AG04449 (cell line): ENCODE measurements around the gene VASN.
"Not testable (repeated sequence)": the region's sequence is repeated elsewhere in the genome, so short reads cannot be mapped to it uniquely, and the experiment has no call there.

Experiments used
- CTCF ChIA-PET: fragments of 350-600 bp; formaldehyde crosslinking; extraction: SDS; loops from one replicate; lab custom pipeline; 2021; ENCODE audit warnings: antibody characterized with exemption; lab: Yijun Ruan, JAX
- POLR2A ChIA-PET: fragments of 400-600, 350-600 bp; formaldehyde crosslinking; extraction: SDS; loops from one replicate; lab custom pipeline; 2020; ENCODE audit warnings: antibody characterized with exemption, inconsistent platforms; lab: Yijun Ruan, JAX
- DNase-seq: peaks from one replicate; pipeline ENCODE4 v3.0.0-alpha.2; 2010; ENCODE audit warnings: low read depth, low spot score
- H3K4me3 ChIP-seq: 2 replicates; pipeline ENCODE4 v1.5.1; 2011; ENCODE audit warnings: low read depth, mild to moderate bottlenecking, control low read depth, low read length
- TF ChIP-seq, protein P1 (sequence below): IDR thresholded peaks from one replicate; pipeline ENCODE4 v1.5.1; 2011; ENCODE audit warnings: mild to moderate bottlenecking, moderate library complexity, low read length, control low read depth, inconsistent platforms; ENCODE audit not compliant: insufficient read depth; ENCODE audit errors: missing control alignments

Gene VASN

DNA sequence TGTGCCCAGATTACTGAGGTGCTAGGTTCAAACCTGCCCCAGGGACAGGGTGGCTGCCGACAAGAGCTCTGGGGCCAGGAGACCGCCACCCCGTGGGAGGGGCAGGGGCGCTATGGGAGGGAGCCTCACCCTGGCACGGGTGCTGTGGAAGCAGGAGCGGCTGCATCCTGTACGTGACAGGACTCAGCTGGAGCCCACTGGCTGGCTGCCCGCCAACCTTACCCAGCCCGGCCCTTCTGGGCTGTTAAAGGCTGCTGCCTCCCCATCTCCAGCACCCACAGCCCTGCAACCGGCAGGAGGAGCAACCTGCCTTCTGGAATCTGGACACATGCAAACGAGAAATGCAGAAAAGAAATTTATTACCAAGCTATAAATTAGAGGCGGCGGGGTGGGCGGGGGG lies 31.7 kb upstream of the VASN start:
- no peak for DNase-seq
- POLR2A ChIA-PET: interaction anchor here (1.4 kb wide), 1 partner anchor 12 kb away, joined by 3 read pairs; no protein-coding TSS in a partner anchor
- CTCF ChIA-PET: interaction anchor here (0.7 to 9.9 kb wide), 7 partner anchors 10 to 62 kb away, joined by 3 to 94 read pairs (median 4); no protein-coding TSS in a partner anchor
- TF ChIP-seq, protein P1, sequence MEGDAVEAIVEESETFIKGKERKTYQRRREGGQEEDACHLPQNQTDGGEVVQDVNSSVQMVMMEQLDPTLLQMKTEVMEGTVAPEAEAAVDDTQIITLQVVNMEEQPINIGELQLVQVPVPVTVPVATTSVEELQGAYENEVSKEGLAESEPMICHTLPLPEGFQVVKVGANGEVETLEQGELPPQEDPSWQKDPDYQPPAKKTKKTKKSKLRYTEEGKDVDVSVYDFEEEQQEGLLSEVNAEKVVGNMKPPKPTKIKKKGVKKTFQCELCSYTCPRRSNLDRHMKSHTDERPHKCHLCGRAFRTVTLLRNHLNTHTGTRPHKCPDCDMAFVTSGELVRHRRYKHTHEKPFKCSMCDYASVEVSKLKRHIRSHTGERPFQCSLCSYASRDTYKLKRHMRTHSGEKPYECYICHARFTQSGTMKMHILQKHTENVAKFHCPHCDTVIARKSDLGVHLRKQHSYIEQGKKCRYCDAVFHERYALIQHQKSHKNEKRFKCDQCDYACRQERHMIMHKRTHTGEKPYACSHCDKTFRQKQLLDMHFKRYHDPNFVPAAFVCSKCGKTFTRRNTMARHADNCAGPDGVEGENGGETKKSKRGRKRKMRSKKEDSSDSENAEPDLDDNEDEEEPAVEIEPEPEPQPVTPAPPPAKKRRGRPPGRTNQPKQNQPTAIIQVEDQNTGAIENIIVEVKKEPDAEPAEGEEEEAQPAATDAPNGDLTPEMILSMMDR: no peak
- H3K4me3 ChIP-seq: no peak overlapping the region

DNA sequence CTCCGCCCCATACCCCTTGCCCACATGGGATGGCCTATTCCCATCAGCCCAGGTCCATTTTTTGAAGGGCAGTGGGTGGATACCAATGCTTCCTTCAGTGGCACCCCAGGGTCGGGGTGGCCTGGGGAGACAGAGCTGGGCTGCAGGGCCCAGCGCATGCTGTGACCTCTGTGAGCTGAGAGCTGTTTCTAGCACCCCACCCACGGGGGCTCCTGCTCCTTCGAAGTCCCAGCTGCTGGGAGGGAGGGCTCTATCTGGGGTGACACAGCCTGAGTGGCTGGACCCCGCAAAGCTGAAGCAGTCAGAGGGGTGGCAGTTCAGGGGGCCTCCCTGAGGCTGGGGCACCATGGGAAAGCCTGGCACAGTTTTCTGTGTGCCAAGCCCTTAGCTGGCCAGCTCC lies 31.2 kb upstream of the VASN start:
- DNase-seq: no peak
- TF ChIP-seq, protein P1: no peak
- ChIA-PET CTCF (interaction anchor here (0.7 to 9.9 kb wide), 8 partner anchors 10 to 62 kb away, joined by 3 to 94 read pairs (median 5); partner anchors contain the start of gene PAM16), POLR2A (interaction anchor here (1.4 kb wide), 1 partner anchor 11 kb away, joined by 3 read pairs; no protein-coding TSS in a partner anchor)
- no peak overlapping the region for H3K4me3 ChIP-seq

DNA sequence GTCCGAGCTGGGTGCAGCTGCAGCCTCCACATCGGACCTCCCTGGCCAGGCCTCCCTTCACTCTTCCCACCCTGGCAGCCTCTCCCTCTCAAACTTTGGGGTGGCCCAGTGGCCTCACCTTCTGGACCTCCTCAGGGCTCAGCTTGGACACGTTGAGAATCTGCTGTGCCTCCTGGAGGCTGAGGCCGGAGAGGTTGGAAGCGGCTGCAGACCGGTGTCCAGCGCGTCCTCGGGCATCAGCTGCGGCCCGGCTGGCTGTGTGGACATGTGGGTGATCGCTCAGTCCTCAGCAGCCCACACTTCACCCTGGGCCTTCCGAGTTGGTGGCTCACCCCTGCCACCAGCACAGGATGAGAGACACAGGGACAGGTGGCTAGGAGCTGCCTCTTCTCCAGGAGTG lies 30.4 kb upstream of the VASN start:
- H3K4me3 ChIP-seq: no peak overlapping the region
- DNase-seq: no peak
- TF ChIP-seq, protein P1: no peak
- POLR2A ChIA-PET: interaction anchor here (1.2 to 1.4 kb wide), 2 partner anchors 10 to 69 kb away, joined by 3 read pairs; partner anchors contain the start of gene TFAP4
- CTCF ChIA-PET: interaction anchor here (0.9 to 9.9 kb wide), 5 partner anchors 10 to 141 kb away, joined by 3 to 94 read pairs (median 15); partner anchors contain the start of gene PAM16

DNA sequence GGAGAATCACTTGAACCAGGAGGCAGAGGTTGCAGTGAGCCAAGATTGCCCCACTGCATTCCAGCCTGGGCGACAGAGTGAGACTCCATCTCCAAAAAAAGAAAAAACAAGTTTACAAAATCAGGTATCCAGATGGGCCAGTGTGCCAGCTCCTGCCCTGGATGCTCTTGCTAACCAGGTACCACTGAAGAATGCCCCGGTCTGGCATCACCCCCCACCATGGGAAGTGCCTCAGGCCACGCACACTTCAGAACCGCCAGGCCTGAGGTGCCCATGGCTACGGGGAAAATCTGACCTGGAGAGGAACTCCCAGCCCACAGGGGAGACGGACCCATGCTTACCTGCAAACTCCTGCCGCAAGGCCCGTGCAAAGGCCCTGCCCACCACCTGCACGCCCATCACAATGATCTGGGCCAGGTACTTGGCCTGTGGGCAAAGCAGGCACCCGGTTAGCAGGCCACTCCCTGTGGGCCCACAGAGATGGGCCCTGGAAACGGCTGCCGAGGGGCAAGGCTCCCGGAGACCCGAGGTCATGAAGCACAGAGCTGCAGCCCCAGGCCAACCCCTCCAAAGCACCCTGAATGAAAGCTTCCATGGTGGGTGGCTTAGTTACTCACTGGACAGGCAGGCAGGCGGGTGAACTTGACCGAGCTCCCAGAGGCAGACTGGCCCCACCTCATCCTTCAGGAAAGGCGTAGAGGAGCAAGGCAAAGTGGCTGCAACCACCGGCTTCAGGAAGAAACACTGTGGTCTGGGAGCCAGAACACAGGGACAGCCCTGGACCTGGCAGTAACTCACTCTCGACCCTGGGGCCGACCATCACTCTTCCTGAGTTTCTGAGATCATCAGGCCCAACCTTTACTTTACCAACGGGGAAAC lies 28.5 kb upstream of the VASN start:
- H3K4me3 ChIP-seq: no peak overlapping the region
- no peak for DNase-seq
- TF ChIP-seq, protein P1: no peak
- ChIA-PET POLR2A (no interaction called here), CTCF (interaction anchor here (1.6 to 9.9 kb wide), 4 partner anchors 8 to 59 kb away, joined by 7 to 94 read pairs (median 52); partner anchors contain the start of gene PAM16)

DNA sequence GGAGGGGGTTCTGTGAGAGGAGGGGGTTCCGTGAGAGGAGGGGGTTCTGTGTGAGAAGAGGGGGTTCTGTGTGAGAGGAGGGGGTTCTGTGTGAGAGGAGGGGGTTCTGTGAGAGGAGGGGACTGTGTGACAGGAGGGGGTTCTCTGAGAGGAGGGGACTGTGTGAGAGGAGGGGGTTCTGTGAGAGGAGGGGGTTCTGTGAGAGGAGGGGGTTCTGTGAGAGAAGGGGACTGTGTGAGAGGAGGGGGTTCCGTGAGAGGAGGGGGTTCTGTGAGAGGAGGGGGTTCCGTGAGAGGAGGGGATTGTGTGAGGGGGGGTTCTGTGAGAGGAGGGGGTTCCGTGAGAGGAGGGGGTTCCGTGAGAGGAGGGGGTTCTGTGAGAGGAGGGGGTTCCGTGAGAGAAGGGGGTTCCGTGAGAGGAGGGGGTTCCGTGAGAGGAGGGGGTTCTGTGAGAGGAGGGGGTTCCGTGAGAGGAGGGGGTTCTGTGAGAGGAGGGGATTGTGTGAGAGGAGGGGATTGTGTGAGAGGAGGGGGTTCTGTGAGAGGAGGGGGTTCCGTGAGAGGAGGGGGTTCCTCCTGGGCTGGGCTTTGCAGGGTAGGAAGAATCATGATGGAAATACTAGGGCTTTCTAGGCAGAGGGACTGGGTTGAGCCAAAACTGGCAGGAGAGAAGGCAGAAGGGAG lies 27.2 kb upstream of the VASN start:
- CTCF ChIA-PET: interaction anchor here (1.6 to 12.9 kb wide), 4 partner anchors 14 to 59 kb away, joined by 7 to 213 read pairs (median 91); no protein-coding TSS in a partner anchor
- POLR2A ChIA-PET, H3K4me3 ChIP-seq, DNase-seq: not testable (repeated sequence)

DNA sequence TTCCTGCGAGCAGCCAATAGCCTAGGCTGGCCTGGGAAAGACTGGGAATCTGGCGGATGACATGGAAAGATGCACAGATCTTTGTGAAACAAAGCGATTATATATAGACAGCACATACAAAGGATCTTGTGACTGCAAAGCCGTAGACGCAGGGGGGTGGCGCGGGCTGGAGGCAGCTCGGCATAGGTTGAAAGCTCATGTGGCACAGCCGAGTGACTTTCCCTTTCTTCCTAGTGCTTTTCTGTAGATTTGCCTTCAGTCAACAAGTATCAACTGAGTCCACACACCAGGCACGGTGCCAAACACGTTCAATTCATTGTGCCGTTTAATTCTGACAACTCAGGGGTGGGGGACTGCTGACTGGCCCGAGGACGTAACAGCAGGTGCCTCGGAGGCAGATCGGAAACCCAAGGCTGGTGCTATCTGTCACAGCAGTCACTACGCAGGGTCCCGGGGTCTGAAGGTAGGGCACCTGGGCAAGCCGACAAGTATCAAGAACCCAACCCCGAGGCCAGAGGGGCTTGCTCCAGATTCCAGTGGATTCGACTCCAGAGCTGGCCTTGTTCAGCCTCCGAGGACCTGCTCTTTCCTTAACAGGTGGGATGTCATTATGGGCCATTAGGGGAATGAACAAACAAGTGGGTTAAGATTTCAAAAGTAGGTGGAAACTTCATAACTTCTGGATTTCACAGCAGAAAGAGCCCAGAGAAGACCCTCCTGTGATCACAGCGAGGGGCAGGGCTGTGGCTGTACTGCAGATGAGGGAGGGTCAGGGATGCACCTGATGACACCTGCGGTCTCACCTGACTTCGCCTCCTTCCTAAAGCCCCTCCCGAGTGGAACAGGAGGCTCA lies 26.4 kb upstream of the VASN start:
- ChIA-PET CTCF (interaction anchor here (1.6 to 12.9 kb wide), 3 partner anchors 13 to 58 kb away, joined by 6 to 213 read pairs (median 8); no protein-coding TSS in a partner anchor), POLR2A (no interaction called here)
- DNase-seq: no peak
- TF ChIP-seq, protein P1: no peak
- H3K4me3 ChIP-seq: no peak overlapping the region
